GM19193 (cell line): ENCODE data around the gene C1orf167.

ENCODE experiments used
- POLR2A ChIP-seq: IDR thresholded peaks from 4 replicates; pipeline ENCODE4 v1.6.1; 2011; ENCODE audit not compliant: insufficient read depth, insufficient read length; ENCODE audit errors: extremely low read depth

The C1orf167 gene

DNA sequence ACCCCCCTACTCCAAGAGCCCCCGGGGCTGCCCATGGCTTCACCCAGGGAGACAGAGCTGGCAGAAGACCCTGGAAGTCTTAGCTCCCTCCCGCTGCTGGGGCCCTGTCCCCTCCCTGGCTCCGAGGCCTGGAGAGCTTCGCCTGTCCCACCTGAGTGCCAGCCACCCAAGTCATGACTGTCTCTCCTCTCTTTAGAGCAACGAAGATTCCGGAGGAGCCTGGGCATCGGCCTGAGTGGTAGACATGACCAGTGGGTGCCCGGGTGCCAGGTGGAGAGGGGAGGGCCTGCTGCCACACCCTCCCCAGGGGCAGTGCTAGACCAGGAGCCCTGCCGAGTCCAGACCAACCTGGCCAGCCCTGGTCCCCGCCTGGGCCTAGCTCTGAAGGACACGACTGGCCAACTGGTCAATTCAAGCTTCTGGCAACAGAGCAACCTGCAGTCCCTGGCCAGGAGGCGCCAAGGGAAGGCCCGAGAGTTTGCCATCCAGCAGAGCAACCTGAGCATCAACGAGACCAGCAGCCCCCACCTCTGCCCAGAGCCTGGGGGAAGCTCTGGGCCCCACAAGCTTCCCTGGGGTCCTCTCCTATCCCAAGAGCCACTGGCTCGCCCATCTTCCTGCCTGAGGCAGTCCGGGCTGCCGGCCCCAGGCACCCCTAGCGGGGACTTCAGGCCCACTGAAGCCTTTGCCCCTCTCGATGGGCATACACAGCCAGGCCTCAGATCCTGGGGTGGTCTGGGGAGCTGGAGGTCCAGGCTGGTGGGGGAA lies 3.9 kb downstream of the C1orf167 start:
- TF ChIP-seq POLR2A: no peak

DNA sequence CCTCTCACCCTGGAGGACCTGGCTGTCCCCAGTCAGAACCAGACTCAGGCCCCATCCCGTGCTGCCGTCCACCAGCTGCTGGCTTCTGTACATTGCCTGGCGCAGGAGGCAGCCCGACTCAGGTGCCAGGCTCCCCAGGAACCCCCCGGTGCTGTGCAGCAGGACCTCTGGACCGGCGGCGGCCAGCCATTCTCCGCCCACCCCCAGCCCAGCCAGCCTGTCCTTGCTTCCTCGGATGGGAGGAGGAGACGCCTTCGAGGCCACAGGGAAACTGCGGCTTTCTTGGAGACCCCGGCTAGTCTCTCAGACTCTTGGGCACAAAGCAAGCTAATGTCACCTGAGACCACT lies 4.4 kb downstream of the C1orf167 start:
- no peak for TF ChIP-seq POLR2A

DNA sequence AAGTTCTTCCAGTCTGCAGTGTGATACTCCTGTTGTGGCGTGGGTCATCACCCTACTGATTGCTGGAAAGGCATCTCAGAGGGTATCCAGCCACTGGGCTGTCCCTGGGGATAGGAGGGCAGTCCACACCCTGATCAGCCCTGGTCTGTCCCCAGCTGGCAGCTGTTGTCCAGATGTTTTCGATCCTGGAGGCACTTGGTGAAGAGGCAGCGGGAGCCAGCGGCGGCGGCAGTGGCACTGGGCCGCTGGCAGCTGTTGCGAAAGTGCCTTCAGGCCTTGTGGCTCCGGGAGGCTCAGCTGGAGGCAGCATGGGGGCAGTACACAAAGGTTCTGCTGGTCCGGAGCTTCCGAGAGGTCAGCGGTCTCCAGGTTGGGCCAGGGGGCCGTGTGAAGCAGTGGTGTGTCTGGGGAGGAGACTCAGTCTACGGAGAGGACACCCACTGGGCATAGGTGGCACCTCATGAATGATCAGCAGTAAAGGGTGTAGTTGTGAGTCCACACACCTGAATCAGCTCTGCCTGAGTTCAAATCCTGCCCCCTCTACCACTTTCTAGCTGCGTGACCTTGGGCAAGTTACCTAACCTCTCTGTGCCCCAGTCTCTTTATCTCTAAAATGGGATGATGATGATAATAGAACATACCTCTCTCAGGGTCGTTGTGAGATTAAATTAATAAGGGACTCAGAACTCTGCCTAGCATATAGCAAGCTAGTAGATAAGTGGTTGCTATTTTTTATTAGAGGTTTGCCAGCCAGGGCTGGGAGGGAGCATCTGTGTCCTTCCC lies 6.1 kb downstream of the C1orf167 start:
- no peak for TF ChIP-seq POLR2A

DNA sequence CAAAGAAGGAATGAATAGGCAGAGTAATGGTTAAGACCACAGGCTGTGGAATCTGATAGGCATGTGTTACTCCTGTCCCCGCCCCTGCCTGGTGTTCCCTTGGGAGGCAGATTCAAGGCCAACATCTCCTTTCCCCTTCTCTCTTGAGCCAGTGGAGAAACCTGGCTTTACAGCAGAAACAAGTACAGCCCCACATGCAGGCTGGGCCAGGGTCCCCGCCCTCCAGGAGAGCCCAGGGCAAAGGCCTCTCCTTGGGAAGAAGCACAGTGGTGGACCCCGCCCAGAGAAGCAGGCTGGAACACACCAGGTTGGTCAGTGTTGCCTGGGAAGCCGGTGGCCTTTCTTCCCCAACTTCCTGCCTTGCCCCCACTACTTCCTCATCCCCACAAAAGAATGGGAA lies 6.8 kb downstream of the C1orf167 start:
- no peak for TF ChIP-seq POLR2A

DNA sequence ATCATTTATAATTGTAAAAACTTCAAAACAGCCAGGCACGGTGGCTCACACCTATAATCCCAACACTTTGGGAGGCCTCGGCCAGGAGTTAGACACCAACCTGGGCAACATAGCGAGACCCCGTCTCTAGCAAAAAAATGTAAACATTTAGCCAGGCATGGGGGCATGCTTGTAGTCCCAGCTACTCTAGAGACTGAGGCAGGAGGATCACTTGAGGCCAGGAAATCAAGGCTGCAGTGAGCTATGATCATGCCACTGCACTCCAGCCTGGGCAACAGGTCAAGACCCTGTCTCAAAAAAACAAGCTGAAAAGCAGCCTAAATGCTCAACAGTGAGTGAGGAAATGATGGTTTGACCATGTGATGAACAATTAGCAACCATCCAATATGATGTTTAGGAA lies 7.3 kb downstream of the C1orf167 start:
- TF ChIP-seq POLR2A: no peak

DNA sequence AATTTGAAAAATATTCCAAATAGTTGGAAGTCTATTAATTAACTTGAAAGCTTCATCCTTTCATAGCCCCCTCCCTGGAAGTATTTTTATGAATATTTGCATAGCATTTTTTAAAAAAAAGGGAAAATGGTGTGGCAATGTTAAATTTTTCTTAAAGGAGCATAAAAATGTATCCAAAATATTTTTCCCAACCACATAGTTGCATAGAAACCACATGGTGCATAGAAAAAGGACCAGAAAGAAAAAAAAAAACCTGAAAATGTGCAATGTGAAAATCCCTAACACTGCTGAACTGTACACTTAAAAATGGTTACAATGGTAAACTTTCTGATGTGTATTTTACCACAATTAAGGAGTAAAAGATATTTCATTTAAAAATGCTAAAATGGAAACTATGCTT lies 8.0 kb downstream of the C1orf167 start:
- TF ChIP-seq POLR2A: no peak

DNA sequence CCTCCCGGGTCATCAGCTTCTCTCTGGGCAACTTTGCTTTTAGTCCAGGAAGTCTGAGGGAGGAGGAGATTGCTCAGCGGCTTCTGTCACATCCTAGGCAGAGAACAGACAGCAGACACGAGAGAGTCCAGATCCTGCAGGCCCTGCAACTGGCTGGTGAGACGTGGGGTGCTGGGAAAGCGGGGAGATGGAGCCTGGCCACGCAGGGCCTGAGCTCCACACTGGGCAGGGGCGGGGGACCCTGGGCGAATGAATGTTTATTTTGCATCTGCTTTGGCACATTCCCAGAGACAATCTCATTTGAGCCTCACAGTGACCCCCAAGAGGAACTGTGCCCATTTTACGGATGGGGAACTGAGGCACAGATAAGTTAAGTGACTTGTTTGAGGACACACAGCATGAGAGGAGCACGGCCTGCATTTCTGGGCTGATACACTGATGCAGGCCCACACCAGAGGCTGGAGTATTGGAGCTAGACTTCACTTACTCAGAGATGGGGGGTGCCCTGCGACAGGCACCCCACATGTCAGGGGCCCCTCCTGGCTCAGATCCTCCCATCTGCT lies 9.6 kb downstream of the C1orf167 start:
- TF ChIP-seq POLR2A: no peak

DNA sequence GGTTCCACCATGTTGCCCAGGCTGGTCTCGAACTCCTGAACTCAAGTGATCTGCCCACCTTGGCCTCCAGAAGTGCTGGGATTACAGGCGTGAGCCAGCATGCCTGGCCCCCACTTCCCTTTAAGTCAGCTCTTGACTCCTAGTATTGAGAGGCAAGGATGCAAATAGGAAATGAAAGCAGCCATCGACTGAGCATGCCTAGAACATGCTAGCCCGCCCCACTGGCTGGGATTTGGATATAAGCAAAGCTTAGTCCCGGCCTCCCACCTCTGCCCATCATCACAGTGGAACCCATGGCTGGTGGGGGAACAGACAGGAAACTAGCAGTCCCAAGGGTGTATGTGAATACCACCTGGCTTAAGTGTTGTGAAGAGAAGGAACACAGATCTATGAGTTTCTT lies 10.5 kb downstream of the C1orf167 start:
- no peak for TF ChIP-seq POLR2A

DNA sequence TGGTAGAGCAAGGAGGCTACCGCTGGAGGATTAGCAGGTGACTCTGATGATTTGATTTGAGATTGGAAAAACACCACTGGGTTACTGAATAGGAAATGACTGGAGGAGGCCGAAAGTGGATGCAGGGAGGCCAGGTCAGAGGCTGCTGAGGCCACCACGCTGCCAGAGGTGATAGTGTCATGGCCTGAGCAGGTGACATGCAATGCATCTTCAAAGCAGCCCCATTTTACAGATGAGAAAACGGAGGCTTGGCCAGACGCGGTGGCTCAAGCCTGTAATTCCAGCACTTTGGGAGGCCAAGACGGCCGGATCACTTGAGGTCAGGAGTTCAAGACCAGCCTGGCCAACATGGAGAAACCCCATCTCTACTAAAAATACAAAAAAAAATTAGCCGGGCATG lies 12.8 kb downstream of the C1orf167 start:
- no peak for TF ChIP-seq POLR2A

DNA sequence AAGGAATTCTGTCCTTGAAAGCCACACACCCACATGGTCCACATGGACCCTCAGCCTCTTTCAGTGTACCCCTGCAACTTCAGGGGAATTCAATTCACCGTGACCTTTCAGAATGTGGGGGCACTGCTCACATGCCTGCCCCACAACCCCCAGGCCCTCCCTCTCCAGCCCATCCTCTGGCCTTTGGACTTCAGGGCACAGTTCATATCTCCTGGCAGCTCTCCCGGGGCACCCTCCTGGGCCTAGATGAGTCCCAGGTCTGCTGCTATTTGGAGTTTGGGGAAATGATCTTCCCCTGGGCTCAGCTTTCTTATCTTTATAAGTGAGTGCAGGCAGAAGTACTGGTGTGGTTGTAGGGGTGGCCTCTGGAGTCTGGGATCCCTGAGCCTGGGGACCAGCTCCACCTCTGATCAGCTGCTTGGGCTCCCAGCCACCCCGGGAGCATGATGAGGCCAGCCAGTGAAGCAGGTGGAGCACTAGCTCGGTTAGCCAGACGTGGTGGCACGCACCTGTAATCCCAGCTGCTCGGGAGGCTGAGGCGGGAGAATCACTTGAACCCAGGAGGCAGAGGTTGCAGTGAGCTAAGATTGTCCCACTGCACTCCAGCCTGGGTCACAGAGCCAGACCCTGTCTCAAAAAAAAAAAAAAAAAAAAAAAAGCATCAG lies 15.8 kb downstream of the C1orf167 start:
- TF ChIP-seq POLR2A: no peak

DNA sequence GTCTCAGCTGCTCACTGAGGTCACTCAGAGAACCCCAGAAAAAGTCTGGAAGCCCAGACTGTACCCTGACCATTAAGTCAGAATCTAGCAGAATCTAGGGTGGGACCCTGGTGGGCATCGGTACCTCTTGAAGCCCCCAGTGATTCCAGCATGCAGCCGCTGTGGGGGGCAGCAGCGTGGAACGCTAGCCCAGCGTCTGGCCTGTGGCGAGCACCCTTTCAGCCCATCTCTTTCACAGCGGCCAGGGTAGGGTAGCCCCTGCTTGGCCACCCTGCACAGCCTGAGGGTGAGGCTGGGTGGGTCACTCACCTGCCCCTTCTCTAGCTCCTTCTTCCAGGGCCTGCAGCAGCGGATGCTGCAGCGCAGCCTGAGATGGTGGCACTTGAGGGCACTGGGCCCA lies 16.3 kb downstream of the C1orf167 start:
- TF ChIP-seq POLR2A: no peak

DNA sequence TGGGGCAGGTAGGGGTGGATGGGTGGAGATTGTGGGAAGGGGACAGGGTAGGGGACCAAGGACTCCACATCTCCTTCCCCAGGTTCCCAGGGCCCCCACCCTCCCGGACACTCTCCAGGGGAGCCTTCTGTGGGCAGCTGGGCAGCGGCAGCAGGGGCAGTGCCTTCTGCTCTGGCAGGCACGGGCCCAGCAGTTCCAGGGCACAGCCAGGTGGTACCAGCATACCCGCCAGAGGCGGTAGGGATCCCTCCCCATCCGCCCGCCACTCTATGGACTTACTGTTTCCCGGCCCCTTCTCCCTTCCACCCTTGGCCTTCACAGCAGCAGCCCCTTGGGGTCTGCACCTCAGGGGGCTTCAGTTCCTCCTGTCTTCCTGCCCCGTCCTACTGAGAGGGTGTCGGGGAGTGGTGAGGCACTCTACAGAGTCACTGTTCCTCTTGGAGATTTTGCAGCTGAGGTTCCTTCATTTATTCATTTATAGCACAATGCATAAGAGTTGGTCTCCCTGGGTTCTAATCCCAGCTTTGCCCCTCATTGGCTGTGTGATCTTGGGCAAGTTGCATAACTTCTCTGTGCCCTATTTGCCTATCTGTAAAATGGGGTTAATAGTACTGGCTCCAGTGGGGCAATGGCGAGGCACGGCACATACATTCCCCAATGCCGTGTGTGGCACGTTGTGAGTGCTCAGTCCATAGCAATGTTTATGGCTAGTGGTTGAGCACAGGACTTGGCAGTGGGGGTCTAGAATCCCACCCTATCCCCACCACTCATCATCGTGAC lies 17.0 kb downstream of the C1orf167 start:
- TF ChIP-seq POLR2A: no peak

DNA sequence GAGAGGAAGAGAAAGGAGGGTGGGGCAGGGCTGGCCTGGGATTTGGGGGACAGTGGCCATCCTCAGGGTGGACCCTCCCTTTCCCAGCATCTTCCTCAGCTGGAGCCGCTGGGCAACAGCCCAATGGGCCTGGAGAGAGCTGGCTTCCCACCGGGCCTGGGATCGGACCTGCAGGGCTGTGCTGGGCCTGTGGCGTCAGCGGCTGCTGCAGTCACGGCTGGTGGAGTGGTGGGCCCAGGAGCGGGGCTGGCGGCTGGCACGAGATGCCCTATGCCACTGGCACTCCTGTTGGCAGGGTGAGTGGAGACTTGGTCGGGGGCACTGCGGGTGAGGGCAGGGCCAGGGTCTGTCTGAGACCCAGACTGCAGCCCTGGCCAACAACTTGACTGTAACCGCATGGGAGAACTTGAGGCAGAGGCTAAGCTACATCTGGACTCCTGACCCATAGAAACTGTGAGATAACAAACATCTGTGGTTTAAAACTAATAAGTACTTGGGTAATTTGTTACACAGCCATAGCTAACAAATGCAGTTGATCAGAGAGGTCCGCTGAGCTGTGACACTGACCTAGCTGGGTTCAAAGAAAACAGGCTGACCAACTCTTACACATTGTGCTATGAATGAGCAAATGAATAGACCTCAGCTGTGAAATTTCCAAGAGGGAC lies 17.9 kb downstream of the C1orf167 start:
- TF ChIP-seq POLR2A: no peak
